Measurements from ENCODE around the gene DOCK6.
A peak's percentile ranks its signal among the peaks of the same experiment; 100 is the strongest.

DOCK6 gene

DNA sequence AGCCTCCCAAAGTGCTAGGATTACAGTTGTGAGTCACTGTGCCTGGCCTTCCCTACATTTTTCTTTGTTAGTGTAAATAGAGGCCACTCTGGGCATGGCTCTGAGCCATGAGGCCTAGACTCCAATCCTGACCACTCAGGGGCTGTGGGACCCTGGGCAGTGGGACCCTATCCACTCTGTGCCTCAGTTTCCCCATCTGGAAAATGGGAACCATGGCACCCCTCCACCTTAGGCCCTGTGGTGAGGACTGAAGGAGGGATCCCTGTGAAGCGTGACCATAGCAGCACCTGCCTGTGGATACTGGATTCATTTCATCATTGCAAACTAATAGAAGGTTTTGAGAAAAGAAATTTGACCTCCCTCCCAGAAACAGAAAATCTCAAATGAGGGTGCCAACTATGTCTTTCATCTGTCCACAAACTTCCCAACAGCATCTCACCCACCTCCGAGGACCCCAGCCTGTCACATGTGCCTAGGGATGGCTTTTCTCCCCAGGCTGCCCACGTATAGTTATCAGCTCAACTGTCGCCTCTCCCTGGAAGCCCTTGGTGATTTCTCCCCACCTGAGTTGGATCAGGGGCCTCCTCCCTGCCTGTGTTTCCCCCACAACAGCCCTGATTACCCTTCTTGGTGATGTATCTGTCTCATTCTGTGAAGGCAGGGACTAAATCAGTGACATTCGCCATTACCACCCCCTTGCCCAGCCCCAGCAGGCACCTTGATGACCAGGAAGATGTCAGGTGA is 17.3 kb downstream of the DOCK6 start:
- no peak for DNase-seq

DNA sequence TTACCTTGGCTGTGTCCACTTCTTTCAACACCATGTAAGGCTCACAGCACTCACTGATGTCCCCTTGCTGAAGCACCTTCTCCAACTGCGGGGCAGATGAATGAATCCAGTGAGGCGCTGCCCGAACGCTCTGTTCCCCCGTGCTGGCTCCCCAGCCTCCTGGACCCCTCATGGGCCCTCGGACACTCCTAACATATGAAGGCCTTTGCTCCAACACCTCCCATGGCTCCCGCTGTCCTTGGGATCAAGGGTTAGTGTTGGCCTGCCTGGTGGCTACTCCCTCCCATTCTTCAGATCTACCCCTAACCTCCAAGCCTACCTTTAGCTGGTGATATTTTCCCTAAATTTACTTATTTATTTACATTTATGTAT is 18.5 kb downstream of the DOCK6 start:
- no peak for DNase-seq

DNA sequence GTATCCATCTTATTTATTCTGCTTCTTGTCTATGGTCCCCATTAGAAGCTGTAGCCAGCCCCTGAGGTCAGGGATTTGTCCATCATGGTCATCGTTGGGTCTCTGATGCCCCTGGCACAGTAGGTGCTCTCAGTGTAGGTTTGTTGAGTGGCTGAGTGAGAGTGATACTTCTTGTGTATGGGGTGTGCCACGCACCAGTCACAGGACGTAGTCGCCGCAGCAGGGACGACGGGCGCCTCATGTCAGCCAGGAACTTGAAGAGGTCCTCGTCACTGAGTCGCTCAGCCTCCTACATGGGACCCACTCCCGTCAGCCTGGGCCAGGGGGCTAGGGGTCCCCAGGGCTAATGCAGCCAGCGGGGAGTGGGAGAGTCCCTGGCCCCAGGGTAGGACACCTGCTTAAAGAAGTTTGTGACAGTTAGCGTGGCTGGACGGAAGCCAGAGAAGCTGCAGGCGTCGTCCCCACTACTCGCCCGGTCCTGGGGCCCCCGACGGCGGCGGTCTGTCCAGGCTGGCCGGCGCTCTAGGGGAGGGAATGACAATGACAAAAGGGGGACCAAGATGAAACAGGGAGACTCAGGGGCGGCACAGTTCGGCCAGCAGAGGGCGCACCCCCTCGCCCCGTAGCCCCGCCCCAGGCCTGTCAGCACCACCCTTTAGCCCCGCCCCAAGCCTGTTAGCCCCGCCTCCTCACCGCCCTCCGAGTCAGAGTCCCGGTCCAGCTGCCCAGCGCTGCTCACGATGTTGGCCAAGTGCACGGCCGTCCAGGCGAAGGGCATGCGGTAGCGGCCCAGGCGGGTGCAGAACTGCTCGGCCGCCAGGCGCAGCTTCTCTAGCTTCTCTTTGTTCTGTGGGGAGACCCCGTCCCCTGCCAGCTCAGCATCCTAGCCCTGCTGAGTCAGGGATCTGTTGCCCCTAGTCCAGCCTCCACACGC is 19.2 kb downstream of the DOCK6 start:
- DNase-seq: peak; percentile 63

DNA sequence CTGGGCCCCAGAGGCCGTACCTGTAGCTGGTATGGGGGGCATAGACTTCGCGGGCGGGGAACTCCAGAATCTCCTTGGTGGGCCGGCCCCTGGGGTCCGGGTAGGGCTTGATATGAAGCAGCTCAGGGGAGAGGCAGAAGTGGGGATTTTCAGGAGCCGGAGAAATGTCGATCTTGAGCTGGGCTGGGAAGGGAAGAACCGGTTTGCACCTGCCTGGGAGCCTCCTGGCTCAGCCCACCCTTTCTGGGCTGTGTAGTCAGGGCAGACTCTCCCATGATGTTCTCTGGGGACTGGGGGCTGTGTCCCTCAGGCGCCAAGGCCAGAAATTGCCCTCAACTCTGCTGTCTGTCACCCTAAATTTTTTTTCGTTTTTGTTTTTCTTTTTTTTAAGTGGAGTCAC is 20.3 kb downstream of the DOCK6 start:
- no peak for DNase-seq

DNA sequence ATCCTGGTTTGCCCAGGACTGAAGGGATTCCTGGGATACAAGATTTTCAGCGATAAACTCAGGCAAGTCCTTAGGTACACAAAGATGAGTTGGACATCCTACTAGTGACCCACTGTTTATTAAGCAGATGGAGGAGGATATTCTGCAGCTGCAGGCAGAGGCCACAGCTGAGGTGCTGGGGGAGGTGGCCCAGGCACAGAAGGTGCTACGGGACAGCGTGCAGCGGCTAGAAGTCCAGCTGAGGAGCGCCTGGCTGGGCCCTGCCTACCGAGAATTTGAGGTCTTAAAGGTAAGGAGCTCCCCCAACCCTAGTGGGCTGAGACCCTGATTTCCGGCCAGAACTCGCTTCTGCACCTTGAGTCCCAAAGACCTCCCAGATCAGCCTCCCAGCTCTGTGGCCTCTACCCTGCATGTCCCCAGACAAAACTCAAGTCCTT is 22.3 kb downstream of the DOCK6 start:
- no peak for DNase-seq

DNA sequence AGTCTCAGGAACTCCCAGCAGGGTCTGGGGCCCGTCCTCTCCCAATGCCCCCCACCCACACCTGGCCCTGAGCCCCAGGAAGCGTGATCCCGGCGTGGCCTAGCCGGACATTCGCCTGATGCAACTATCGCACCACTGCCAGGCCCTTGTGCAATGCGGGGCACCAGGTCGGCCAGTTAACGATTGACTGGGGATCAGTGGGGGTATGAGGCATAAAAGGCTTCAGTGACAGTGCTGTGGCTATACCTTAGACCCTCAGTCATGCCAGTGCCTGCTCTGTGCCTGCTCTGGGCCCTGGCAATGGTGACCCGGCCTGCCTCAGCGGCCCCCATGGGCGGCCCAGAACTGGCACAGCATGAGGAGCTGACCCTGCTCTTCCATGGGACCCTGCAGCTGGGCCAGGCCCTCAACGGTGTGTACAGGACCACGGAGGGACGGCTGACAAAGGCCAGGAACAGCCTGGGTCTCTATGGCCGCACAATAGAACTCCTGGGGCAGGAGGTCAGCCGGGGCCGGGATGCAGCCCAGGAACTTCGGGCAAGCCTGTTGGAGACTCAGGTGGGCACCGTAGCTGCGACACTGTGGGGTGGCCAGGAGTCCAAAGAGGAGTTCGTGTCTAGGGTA is 22.8 kb downstream of the DOCK6 start, which contains the start of gene ANGPTL8:
ANGPTL8 (plus strand) TSS at position 243 of the 624 bp plus-strand sequence; CDS start at position 262, 19 bp downstream.
- DNase-seq: no peak

DNA sequence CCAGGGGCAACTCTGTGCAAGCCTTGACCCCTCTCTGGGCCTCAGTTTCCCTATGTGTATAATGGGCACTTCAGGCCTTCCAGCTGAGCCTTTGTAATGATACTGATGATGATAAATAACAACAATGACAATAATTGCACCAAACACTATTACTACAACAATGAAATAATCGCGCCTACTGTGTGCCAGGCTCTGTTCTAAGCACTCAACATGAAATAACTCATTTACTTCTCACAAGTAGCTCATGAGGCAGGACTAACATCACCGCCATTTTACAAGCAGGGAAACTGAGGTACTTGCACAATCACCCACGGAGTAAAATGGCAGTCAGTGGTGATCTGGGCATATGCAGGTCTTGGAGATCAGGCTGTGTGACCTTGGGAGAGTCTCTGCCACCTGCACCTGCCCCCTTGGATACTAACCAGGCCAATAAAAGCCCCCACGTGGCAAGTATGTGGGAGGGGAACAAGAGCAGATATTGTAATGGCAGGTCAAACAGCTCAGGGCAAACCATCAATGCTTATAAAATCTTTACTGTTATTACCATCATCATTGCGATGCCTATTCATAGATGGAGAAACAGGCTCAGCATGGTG is 23.4 kb downstream of the DOCK6 start:
- no peak for DNase-seq

DNA sequence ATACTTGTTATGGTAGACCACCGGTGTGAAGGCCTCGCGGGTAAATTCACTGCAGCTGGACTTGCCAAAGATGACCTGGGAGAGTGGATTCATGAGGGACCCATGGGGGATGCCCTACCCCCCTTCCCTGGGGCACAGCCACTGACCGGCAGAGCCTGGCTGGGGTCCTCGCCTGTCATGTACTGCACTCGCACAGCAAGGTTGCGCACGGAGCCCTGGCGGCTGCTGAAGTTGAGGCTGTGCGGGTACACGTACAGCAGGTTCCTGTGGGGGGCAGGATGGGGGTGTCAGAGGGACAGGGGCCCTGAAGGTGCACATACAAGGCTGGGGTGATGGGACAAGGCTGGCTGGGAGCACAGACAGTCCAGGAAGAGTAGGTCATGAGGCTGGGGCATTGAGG is 24.3 kb downstream of the DOCK6 start:
- no peak for DNase-seq

DNA sequence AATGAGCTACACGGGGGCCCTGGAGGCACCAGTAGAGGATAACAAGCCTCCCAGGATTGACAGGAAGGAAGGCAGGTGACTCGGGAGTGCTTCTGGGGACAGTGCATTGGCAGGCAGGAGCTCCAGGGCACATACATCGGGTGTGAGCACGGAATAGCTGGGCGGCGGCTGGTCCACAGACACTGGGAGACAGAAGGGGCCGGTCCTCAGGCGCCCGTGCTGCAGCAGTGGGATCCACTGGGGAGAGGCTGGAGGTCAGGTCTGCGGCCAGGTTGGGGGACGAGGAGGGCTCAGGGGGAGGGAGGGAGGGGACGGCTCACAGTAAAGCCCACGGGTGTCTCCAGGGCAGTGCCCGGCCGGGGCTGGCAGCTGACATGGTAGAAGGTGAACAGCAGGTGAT is 25.0 kb downstream of the DOCK6 start:
- no peak for DNase-seq

DNA sequence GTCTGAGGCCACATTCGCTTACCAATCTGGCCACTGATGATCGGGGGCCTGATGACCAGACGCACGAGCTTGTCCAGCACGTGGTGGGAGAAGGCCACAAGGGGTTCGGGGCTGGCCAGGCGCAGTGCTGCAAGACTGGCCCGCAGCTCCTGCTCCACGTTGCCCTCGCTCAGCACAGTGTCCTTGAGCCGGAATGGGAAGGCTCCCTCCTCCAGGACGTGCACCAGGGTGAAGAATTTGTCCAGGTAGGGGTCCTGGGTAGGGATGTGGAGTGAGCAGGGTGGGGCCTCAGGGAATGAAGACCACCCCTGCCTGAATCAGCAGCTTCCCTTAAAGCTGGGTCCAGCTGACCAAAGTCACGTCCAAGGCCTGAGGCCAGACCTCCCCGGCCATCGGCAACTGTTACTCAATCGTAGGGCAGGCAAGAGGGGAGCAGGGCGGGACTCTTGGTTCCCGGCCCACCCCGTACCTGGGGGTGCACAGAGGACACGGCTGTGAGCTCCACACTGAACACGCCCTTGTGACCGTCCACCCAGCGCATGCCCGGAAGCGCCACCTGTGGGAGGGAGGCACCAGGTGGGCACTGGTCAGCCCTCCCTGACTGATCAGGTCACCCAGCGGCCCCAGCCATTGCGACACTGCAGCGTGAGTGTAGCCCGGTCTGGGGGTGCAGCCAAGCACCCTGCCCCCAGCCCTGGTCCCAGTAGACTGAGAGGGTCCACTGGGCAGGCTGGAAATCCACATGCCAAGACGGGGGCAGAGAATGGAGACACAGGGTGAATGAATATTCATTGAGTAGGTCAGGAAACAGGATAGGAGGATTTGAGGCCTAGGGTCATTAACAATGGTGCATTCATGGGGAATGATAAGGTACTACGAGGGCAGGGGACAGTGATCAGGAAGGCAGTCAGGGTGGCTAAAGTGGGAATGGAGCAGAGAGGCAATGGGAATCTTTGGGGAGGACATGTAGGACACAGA is 25.7 kb downstream of the DOCK6 start:
- DNase-seq: no peak

DNA sequence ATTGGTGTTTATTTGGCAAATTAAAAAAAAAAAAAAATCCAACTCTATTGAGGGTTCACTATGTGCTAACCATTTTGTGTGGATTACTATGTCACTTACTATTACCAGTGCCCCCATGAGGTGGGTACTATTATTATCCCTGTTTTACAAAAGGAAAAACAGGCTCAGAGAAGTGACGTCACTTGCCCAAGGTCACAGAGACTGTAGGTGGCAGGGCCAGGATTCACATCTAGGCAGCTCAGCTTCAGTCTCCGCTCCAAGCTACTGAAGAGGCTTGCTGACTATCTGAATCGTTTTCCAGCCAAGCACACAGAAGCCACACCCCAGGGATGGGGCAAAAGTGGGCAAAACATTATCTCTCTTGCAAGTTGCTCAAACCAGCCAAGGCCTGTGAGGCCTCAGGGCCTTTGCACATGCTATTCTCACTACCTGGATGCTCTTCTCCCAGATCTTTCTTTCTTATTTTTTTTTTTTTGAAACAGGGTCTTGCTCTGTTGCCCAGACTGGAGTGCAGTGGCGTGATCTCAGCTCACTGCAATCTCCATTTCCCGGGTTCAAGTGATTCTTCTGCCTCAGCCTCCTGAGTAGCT is 27.7 kb downstream of the DOCK6 start:
- no peak for DNase-seq

DNA sequence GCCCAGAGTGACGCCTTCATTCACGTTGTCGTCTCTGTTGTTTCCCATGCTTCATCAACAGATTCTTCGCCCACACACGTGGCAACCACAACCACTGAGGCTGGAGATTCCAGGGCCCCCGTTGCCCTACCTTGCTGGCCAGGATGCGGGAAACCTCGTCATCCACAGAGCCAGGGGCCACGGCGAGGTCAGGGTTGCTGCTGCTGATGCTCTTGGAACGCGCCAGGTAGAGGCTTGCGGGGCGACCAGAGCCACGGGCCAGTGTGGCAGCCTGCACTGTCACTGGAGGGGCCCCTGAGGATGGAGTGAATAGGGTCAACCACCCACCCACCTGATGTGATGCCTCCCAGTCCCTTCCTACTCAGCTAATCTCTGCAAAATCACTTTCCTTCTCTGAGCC is 29.3 kb downstream of the DOCK6 start:
- DNase-seq: no peak

DNA sequence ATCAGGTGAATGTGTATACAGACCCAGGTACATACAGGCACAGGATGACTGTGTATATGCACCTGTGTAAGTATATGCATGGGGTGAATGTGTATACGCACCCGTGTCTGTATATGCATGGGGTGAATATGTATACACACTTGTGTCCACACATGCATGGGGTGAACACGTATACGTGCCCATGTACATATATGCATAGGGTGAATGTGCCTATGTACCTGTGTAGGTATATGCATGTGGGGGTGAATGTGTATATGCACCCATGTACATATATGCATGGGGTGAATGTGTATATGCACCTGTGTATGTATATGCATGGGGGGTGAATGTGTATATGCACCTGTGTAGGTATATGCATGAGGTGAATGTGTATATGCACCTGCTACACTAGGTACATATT is 29.8 kb downstream of the DOCK6 start:
- no peak for DNase-seq

DNA sequence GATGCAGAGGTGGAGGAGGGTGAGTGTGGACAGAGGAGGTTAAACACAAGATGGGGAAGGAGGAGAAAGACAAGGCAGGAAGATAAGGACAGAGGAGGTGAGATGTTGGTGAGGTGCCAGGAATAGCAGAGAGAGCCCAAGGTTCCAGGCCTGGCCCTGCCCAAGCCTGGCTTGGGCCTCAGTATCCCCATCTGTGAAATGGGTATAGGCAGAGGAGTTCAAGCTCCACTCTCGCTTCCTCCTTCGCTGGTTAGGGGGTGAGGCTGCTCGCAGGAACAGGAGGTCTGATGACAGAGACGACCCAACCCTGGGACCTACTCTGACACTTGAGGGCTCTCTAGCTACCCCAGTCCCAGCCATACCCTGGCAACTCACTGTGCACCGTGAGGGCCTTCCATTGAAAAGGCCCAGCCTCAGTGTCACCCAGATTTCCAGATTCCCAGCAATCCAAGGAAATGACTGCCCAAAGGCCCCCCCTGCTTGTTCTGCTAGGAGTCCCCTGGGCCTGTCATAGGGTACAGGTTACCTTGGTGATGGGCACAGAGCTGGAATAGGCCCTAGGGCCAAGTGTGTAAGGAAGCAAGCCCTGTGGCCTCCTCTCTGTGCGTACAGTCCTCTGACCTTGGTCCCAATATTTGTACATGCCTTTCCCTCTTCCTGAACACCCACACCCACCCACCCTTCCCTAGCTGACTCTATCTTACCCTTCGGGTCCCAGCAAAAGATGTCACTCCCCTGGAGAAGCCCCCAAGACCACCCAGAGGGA is 31.5 kb downstream of the DOCK6 start:
- DNase-seq: no peak

DNA sequence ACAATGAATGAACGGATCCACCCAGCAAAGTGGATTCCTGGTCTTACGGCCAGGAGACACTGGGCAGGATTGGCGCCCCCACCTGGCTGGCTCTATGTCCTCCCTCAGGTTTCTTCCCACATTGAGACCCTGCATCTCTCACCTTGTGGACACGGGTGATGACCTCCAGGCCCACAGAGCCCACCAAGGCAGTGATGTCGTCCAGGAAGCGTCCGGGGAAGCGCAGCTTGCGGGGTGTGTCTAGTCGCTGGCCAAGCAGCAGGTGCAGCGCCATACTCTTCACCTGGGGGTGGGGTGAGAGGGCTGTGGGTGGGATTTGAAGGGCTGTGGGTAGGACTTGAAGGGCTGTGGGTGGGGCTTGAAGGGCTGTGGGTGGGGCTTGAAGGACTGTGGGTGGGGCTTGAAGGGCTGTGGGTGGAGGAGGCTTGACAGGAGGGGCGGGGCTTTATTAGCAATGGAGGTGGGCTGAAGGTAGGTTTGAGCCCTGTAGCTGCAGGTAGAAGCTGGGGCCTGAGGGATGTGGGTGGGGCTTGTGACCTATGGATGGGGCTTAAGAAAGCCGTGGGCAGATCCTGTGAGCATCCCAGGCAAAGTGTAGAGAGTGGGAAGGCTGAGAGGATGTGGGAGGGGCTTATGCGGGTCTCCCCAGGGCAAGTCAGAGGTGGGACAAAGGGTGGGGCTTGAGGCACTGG is 35.0 kb downstream of the DOCK6 start:
- no peak for DNase-seq

DNA sequence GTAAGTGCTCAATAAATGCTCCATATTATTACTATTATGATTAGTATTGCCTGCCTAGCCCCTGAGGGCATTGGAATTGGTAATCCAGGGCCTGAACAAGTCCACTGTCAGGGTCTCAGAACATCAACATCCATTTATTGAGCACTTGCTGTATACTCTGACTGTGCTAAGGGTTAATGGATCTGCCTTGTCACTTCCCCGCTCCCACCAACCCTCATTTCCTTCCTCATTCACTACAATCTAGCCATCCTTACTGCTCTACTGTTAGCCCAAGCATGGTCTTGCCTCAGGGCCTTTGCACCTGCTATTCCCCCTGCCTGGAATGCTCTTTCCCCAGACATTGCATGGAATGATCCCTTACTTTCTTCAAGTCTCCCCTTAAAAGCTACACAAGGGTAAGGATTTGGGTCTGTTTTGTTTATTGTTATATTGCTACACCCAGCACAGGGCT is 35.6 kb downstream of the DOCK6 start:
- no peak for DNase-seq

DNA sequence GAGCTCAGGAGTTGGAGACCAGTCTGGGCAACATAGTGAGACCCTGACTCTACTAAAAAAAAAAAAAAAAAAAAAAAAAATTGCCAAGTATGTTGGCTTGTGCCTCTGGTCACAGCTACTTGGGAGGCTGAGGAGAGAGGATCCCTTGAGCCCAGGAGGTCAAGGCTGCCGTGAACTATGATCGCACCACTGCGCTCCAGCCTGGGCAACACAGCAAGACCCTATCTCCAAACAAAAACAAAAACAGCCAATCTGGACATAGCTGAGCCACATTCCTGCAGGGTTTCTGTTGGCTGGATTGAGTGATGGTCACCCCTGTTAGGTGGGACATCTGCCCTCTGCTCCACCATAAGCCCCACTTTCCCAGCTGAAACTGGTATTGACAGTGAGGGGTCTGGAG is 36.5 kb downstream of the DOCK6 start:
- DNase-seq: no peak

DNA sequence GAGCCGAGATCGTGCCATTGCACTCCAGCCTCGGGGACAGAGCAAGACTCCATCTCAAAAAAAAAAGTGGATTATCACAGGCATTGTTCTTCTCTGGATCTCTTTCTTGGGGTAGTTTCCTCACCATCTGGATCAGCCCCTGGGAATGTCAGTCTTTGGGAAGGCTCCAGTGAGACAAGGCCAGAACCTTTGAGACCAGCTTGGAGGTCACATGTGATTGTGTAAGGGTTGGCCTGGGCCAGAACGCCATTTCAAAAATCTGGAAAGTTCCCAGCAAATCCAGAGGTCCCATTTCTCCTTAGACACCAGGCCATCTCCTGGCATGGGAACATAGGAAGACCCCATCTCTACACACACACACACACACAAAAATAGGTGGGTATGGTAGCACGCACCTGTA is 37.2 kb downstream of the DOCK6 start:
- no peak for DNase-seq

DNA sequence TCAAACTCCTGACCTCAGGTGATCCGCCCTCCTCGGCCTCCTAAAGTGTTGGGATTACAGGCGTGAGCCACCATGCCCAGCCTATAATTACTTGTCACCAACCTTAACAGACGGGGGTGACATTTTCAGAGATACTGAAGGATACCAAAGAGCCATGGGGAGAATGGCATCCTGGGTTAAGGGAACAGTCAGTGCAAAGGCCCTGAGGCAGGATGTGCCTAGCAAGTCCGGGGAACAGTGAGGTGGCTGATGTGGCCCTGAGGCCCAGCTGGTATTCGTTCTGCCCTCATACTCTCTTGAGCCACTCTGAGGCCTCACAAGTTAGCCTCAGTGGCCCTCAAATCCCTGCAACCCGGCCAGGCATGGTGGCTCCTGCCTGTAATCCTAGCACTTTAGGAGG is 37.9 kb downstream of the DOCK6 start:
- no peak for DNase-seq

DNA sequence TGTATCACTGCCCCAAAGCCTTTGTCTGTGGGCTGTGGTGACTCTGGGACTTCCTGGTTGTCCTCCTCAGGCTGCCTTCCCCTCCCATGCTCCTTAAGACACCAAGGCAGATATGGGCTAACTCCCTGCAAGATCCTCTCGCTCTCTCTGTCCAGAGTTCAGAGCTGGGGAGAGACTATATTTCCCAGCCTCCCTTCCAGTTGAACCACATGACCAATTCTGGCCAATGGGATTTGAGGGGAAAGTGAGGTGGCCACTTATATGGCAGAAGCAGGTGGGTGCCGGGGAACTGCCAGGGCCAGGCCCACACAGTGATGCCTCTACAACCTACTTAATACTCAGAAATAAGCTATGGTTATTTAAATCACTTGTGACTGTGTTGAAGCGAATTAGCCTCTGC is 39.1 kb downstream of the DOCK6 start:
- DNase-seq: no peak

Data from NCI-H774 (cell line).